Raji (cell line): ENCODE data around the gene IL21R.

Experiments
- POLR2A ChIP-seq: IDR thresholded peaks from 2 replicates; pipeline ENCODE4 v1.6.1; 2011; ENCODE audit warnings: low read depth, low read length, control low read depth; ENCODE audit not compliant: insufficient read depth

Gene IL21R

GRCh38 chr16:27405546-27406451, 3.8 kb downstream of the IL21R start:
- no peak for TF ChIP-seq POLR2A

DNA sequence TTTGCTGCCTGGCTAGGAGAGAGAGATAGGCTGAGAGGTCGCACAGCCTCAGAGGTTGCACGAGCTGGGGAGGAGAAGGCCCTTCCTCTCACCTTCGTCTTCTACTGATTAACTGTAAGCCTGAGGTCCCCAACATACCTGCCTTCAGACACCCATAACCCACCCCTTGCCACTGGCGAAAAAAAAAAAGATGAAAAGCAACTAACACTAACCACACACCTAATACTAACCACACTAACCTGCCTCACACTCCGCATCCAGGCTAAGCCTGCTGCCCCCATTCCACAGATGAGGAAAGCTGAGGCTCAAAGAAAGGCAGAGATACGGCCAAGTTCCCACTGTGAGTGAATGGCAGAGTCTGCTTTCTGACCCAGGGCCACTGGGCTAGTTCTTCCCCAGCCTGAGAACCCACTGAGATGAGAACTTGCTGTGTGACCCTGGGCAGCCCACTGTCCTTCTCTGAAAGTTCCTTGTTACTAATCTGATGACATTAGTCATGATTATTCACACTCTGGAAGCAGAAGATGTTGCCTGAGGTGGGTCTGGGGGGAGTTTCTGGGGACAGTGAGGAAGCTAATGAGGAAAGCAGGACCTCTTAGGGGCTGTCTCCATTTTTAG, 4.6 kb downstream of the IL21R start:
- TF ChIP-seq POLR2A, result no peak

GRCh38 chr16:27407133-27407532, 5.2 kb downstream of the IL21R start:
- no peak for TF ChIP-seq POLR2A

DNA sequence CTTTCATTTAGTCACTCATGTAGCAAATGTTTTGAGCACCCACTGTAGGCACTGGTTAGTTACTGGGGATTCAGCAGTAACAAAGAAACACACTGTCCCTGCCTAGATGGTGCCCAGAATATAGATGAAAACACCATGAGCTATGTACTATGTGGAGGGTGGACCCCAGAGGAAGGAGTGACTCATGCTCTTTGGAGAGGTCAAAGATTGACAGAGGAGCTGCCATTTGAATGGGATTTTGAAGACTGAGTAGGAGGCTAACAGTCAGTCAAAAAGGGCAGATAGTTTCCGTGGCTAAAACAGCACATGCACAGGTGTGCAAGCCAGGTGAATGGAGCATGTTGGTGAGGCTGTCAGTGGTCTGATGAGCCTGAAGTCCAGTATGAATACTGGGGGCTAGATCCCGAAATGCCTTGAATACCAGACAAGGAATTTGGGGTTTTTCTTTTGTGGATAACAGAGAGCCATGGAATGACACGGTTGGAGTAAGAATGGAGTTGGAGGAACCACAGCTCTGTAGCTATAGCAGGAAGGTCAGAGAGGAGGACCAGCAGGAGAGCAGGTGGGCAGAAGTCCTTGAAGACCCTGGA, 6.1 kb downstream of the IL21R start:
- no peak for TF ChIP-seq POLR2A

DNA sequence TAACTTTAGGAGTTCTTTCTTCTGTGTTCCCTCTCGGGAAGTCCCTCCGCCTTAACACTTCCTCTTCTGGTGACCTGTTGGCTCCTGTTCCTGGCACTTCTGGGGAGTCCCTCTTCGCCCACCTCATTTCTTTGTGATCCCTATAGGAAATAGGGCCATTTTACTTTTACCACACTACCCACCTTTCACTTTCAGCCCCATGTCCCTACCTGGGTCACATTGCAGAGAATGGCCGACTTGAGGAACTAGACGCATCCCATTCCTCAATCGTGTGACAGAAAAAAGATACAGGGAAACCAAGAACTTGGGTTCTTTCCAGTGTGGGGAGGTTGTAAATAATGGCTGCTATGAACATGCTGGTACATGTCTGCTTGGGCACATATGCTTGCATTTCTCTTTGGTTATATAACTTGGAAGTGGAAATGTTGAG, 6.6 kb downstream of the IL21R start:
- TF ChIP-seq POLR2A, result no peak

DNA sequence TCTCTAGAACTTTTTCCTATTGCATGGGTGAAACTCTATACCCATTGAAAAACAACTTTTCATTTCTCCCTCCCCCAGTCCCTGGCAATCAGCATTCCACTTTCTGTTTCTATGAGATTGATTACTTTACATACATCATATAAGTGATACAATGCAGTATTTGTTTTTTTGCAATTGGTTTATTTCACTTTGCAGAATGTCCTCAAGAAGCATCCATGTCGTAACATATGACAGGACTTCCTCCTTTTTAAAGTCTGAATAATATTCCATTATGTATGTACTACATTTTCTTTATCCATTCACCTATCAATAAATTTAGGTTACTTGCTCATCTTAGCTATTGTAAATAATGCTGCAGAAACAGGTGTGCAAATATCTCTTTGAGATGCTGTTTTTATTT, 8.8 kb downstream of the IL21R start:
- no peak for TF ChIP-seq POLR2A

- TF ChIP-seq POLR2A, result no peak
Observed at GRCh38 chr16:27413956-27414355, 12.0 kb downstream of the IL21R start.

DNA sequence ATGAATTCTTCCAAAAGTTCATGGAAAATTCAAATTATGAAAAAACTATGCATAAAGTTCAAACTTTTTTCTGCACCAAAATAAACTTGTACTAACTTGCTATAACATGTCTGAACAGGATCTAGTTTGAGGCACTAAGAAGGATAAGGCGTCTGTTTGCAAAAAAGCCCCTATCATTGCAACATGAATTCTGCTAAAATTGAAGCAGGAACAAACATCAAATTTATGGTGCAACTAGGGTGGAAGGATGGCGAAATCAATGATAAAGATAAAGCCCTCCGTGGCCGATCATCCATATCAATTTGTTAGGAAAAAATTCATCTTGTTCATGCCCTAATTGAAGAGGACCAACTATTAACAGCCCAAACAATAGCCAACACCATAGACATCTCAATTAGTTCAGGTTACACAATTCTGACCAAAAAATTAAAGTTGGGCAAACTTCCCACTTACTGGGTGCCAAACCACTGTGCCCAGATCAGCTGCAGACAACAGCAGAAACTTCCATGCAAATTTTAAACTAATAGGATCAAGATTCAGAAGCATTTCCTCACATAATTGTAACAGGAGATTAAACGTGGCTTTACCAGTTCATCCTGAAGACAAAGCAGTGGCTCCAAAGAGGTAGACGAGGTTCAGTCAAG, 12.9 kb downstream of the IL21R start:
- TF ChIP-seq POLR2A, result no peak

DNA sequence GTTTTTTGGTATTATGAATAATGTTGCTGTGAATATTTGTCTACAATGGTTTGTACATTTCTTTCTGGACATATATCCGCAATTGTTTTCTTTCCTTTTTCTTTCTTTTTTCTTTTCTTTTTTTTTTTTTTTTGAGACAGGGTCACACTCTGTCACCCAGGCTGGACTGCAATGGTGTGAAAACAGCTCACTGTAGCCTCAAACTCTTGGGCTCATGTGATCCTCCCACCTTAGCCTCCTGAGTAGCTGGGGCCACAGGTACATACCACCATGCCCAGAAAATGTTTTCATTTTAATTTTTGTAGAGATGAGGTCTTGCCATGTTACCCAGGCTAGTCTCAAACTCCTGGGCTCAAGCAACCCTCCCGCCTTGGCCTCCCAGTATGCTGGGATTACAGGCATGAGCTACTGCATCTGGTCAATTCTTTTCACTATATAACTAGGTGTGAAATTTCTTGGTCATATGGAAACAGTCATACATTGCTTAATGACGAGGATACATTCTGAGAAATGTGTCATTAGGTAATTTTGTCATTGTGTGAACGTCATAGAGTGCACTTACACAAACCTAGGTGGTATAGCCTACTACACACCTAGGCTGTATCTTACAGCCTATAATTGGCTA, 15.2 kb downstream of the IL21R start:
- no peak for TF ChIP-seq POLR2A

DNA sequence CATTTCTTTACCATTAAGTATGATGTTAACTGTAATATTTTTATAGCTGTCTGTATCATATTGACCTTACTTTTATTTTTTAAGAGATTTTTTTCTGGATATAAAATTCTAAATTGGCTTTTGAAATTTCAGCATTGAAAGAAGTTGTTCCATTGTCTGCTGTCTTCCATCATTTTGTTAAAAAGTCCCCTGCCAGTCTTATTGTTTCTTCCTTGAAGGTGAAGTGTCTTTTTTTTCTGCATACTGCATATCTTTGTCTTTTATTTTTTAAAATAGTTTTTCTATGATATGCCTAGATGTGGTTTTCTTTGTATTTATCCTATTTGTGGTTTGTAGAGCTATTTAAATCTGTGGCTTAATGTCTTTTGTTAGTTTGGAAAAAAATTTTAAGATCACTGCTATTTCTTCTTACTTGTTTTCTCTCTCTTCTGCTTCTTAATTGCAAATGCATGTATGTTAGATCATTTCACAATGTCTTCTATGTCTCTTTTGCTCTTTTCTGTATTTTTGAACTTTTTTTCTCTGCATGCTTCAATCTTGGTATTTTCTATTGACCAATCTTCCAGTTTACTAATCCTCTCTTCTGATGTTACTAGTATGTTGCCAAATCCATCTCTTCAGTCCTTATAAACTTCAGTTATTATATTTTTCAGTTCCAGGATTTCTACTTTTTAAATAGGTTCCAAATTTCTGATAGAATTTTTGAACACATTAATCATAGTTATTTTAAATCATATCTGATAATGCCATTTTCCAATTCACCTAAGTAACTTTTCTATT, 20.2 kb downstream of the IL21R start:
- no peak for TF ChIP-seq POLR2A

DNA sequence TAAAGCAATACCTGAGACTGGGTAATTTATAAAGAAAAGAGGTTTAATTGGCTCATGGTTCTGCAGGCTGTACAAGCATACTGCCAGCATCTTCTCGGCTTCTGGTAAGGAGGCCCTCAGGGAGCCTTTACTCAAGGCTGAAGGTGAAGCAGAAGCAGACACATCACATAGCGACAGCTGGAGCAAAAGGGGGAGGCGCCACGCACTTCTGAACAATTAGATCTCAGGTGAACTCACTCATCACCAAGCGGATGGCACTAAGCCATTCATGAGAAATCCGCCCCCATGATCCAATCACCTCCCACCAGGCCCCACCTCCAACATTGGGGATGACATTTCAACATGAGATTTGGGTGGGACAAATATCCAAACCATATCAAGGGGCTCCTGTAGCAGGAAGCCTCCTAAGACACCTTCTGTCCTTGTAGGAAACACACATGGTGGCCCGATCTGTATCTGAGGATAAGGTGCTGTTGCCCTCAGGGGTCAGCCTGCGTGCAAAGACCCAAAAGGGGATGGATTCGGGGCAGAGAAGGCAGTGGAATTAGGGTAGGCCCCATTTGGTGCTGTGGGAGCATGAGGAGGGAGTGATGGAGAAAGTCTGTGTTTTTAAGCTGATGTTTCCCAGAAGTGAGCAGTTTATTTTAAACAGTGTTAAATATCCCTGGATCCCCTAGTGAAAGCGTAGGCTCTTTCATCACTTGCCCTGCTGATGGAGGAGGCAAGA, 23.0 kb downstream of the IL21R start:
- TF ChIP-seq POLR2A, result no peak

DNA sequence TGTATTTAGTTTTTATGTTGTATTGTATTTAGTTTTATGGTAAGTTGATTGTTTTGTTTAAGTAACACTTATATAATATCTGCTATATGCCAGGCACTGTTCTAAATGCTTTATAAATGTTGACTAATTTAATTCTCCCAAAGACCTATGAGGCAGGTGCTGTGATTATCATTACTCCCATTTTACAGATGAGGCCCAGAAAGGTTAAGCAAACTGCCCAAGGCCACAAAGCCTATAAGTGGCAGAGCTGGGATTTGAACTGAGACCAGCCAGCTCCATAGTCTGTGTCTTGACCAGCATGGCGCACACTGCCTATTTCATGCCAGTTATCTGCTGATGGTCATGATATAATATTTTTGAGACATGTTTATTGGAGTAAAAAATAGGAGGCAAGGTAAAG, 24.0 kb downstream of the IL21R start:
- TF ChIP-seq POLR2A, result no peak
